Body of pancreas (tissue), 4 donors: ENCODE data around the gene CDC42EP3.

ENCODE experiments used
- CTCF ChIP-seq, 7 experiments: fragments of 450-650 bp in 4 of 7; fragments of 200-600 bp in 3 of 7; sonication (generic) in 3 of 7; IDR thresholded peaks; one replicate each; pipeline ENCODE4 v1.5.1; 2016 to 2019; ENCODE audit warnings: antibody characterized with exemption in 7 of 7
- POLR2A ChIP-seq, 3 donors: fragments of 450-650 bp; IDR thresholded peaks; one replicate each; pipeline ENCODE4 v1.6.1; 2016; ENCODE audit warnings: antibody characterized with exemption in 3 of 3, mild to moderate bottlenecking in 2 of 3

- TF ChIP-seq CTCF (IDR thresholded peaks at IDR 0.05) (no peak), POLR2A (IDR thresholded peaks at IDR 0.05) (no peak)
Measured at GRCh38 chr2:37609782-37610181, 61.7 kb downstream of the CDC42EP3 start.
